NCI-H2107 treated with DMSO at 0.1 percent for 48 hours (cell line): ENCODE results near the gene SCN4A.

Experiments used
- DNase-seq: peaks from one replicate; lab custom pipeline; 2025; ENCODE audit not compliant: unreplicated experiment; lab: John Stamatoyannopoulos, UW

The SCN4A gene

GRCh38 chr17:63960006-63960405 lies 12.7 kb downstream of the SCN4A start:
- no peak for DNase-seq

- no peak for DNase-seq
Observed at GRCh38 chr17:63956296-63956920, 16.3 kb downstream of the SCN4A start.

- no peak for DNase-seq
Observed at GRCh38 chr17:63955791-63956190, 16.9 kb downstream of the SCN4A start.

- DNase-seq, result no peak
Observed at GRCh38 chr17:63955232-63955631, 17.5 kb downstream of the SCN4A start.

GRCh38 chr17:63954402-63955063 lies 18.2 kb downstream of the SCN4A start:
- no peak for DNase-seq

GRCh38 chr17:63950940-63951907 lies 21.5 kb downstream of the SCN4A start:
- no peak for DNase-seq

GRCh38 chr17:63949576-63950250 lies 23.0 kb downstream of the SCN4A start:
- no peak for DNase-seq

GRCh38 chr17:63948521-63948920 lies 24.2 kb downstream of the SCN4A start:
- DNase-seq, result no peak

GRCh38 chr17:63947711-63948330 lies 24.9 kb downstream of the SCN4A start:
- DNase-seq, result no peak

GRCh38 chr17:63946440-63947363 lies 26.0 kb downstream of the SCN4A start:
- DNase-seq, result no peak

GRCh38 chr17:63945784-63946439 lies 26.8 kb downstream of the SCN4A start:
- DNase-seq, result no peak

- no peak for DNase-seq
Observed at GRCh38 chr17:63944736-63945499, 27.8 kb downstream of the SCN4A start.

- DNase-seq, result no peak
Observed at GRCh38 chr17:63943745-63944144, 29.0 kb downstream of the SCN4A start.

GRCh38 chr17:63942309-63942985 lies 30.3 kb downstream of the SCN4A start:
- DNase-seq, result no peak

GRCh38 chr17:63941751-63942150 lies 31.0 kb downstream of the SCN4A start:
- no peak for DNase-seq

GRCh38 chr17:63941162-63941561 lies 31.6 kb downstream of the SCN4A start:
- no peak for DNase-seq

- no peak for DNase-seq
Observed at GRCh38 chr17:63940584-63940983, 32.1 kb downstream of the SCN4A start.

- no peak for DNase-seq
Observed at GRCh38 chr17:63939884-63940283, 32.8 kb downstream of the SCN4A start.
